Measurements from ENCODE around the gene CAB39L.

The CAB39L gene

DNA sequence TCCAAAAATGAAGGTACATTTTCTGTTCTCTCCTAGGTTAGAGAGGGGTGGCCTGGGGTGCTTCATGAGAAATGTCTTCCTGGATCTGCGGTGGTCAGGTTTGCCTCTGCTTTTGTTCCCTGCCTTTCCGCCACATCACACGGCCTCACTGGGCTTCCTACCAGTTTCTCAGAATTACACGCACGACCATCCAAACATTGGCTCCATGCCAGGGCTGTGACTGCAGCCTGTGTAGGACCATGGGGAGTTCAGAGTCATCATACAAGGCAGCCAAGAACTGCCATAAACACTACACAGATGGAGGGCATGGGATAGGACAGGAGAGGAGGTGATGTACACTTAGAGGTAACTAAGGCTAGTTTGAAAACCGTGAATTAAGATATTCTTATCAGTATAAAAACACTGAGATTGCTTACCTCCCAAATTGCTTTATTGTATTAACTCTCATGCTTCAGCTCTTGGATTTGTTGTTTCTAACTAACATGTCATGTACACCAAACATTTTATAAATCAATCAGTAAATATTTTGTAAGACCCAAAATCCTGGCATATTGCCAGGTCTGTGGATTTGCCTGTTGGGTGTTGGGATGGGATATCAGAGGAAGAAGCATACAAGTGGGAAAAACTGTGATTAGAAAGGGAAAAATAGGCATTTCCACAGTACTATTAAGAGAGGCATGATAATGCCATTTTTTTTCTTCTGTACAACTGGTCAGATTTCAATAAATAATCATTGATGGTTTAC, 150.9 kb downstream of the CAB39L start:
- Histone ChIP-seq H3K79me2 (ENCODE audit: insufficient read depth, low read depth) (no peaks in the 10 kb centered on the region), H3K4me3 (IDR thresholded peaks at IDR 0.05; ENCODE audit: insufficient read depth, low read depth, low read length) (no peak overlapping the region), H3K27me3 (ENCODE audit: insufficient read depth, low read depth) (no peaks in the 10 kb centered on the region), H3K4me1 (ENCODE audit: low read depth, poor library complexity, severe bottlenecking) (no peaks in the 10 kb centered on the region), H4K20me1 (ENCODE audit: insufficient read depth) (no peaks in the 10 kb centered on the region), H3K27ac (no peak overlapping the region), H3K36me3 (ENCODE audit: insufficient read depth) (no peaks in the 10 kb centered on the region), H2AFZ (ENCODE audit: low read depth) (no peak overlapping the region), H3K9ac (no peak overlapping the region), H3K4me2 (no peak overlapping the region)
- TF ChIP-seq, protein P1, sequence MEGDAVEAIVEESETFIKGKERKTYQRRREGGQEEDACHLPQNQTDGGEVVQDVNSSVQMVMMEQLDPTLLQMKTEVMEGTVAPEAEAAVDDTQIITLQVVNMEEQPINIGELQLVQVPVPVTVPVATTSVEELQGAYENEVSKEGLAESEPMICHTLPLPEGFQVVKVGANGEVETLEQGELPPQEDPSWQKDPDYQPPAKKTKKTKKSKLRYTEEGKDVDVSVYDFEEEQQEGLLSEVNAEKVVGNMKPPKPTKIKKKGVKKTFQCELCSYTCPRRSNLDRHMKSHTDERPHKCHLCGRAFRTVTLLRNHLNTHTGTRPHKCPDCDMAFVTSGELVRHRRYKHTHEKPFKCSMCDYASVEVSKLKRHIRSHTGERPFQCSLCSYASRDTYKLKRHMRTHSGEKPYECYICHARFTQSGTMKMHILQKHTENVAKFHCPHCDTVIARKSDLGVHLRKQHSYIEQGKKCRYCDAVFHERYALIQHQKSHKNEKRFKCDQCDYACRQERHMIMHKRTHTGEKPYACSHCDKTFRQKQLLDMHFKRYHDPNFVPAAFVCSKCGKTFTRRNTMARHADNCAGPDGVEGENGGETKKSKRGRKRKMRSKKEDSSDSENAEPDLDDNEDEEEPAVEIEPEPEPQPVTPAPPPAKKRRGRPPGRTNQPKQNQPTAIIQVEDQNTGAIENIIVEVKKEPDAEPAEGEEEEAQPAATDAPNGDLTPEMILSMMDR (conservative IDR thresholded peaks at IDR 0.05; ENCODE audit: low read depth, low read length): no peak

DNA sequence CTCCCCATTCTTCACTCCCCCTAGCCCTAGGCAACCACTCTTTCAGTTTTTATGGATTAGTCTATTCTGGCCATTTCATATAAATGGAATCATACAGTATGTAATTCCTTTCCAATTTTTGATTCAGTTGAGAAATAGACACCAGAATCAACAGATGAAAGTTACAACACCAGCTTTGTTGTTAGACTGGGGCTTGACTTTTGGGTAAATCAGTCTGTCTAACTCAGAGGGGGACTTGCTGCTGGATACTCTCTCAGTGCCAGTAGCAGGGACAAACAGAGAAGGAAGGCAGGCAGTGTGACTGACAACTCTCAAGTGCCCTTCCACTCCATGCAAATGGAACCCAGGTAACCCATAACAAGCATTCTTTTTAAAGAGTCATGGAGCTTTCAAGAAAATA, 155.4 kb downstream of the CAB39L start:
- Histone ChIP-seq H3K4me2 (no peak overlapping the region), H3K79me2 (ENCODE audit: insufficient read depth, low read depth) (no peaks in the 10 kb centered on the region), H3K9ac (no peak overlapping the region), H3K27me3 (ENCODE audit: insufficient read depth, low read depth) (no peaks in the 10 kb centered on the region), H3K4me3 (IDR thresholded peaks at IDR 0.05; ENCODE audit: insufficient read depth, low read depth, low read length) (no peak overlapping the region), H3K4me1 (ENCODE audit: low read depth, poor library complexity, severe bottlenecking) (no peaks in the 10 kb centered on the region), H4K20me1 (ENCODE audit: insufficient read depth) (no peaks in the 10 kb centered on the region), H2AFZ (ENCODE audit: low read depth) (no peak overlapping the region), H3K27ac (no peak overlapping the region), H3K36me3 (ENCODE audit: insufficient read depth) (no peaks in the 10 kb centered on the region)
- TF ChIP-seq, protein P1 (conservative IDR thresholded peaks at IDR 0.05; ENCODE audit: low read depth, low read length): no peak

DNA sequence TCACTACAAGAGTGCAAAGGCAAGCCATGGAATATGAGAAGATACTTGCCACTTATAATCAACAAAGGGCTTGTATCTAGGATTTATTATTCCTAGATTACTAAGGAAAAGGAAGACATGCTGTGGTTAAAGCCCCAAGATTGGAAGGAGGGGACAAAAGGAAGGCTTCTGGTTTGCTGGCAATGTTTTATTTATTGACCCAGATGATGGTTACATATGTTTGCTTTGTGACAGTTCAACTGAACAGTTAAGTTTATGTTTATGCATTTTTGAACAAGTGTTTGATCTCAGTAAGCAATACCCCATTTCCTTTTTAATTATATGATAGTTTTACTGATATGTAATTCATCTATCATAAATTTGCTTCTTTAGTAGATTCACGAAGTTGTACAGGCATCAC, 155.9 kb downstream of the CAB39L start:
- Histone ChIP-seq H3K4me2 (no peak overlapping the region), H3K79me2 (ENCODE audit: insufficient read depth, low read depth) (no peaks in the 10 kb centered on the region), H3K9ac (no peak overlapping the region), H3K27me3 (ENCODE audit: insufficient read depth, low read depth) (no peaks in the 10 kb centered on the region), H3K27ac (no peak overlapping the region), H2AFZ (ENCODE audit: low read depth) (no peak overlapping the region), H3K4me1 (ENCODE audit: low read depth, poor library complexity, severe bottlenecking) (no peaks in the 10 kb centered on the region), H3K36me3 (ENCODE audit: insufficient read depth) (no peaks in the 10 kb centered on the region), H4K20me1 (ENCODE audit: insufficient read depth) (no peaks in the 10 kb centered on the region), H3K4me3 (IDR thresholded peaks at IDR 0.05; ENCODE audit: insufficient read depth, low read depth, low read length) (no peak overlapping the region)
- TF ChIP-seq, protein P1 (conservative IDR thresholded peaks at IDR 0.05; ENCODE audit: low read depth, low read length): no peak

DNA sequence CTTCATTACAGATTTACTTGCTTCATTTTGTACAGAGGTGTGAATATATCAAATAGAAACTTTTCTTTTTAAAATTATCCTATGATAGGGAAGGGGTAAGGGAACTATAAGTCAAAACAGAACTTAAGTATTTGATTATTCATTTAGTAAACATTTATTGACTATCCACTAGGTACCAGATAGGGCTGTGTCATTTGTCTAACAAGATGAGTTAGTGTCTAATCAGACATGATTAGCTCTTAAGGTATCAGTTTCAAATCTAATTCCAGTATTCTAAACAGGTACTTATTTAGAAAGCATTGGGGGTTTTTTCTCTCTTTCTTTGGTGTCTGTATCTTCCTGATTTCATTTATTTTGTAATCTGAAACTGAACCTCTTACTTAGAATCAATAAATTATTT, 164.0 kb downstream of the CAB39L start:
- H3K4me2 ChIP-seq: no peak overlapping the region
- H2AFZ ChIP-seq (ENCODE audit: low read depth): no peak overlapping the region
- no peak overlapping the region for H3K27ac ChIP-seq
- no peaks in the 10 kb centered on the region for H3K4me1 ChIP-seq (ENCODE audit: low read depth, poor library complexity, severe bottlenecking)
- TF ChIP-seq, protein P1 (conservative IDR thresholded peaks at IDR 0.05; ENCODE audit: low read depth, low read length): no peak
- no peaks in the 10 kb centered on the region for H4K20me1 ChIP-seq (ENCODE audit: insufficient read depth)
- H3K27me3 ChIP-seq (ENCODE audit: insufficient read depth, low read depth): no peaks in the 10 kb centered on the region
- H3K9ac ChIP-seq: no peak overlapping the region
- H3K36me3 ChIP-seq (ENCODE audit: insufficient read depth): no peaks in the 10 kb centered on the region
- H3K79me2 ChIP-seq (ENCODE audit: insufficient read depth, low read depth): no peaks in the 10 kb centered on the region
- H3K4me3 ChIP-seq (IDR thresholded peaks at IDR 0.05; ENCODE audit: insufficient read depth, low read depth, low read length): no peak overlapping the region

Measured in KMS-11 (cell line).